A673 (cell line): ENCODE data around the gene SVIL.

Experiments
- CTCF ChIP-seq: fragments of 300-800, 200-600 bp; sonication (generic); conservative IDR thresholded peaks from 2 replicates; pipeline ENCODE4 v1.5.1; 2017; ENCODE audit warnings: low read depth, mild to moderate bottlenecking, antibody characterized with exemption, low read length, moderate library complexity, mixed read lengths
- EZH2 ChIP-seq: fragments of 200-600 bp; sonication (generic); IDR thresholded peaks from 2 replicates; pipeline ENCODE4 v1.6.1; 2017; ENCODE audit warnings: borderline replicate concordance, low read depth, mild to moderate bottlenecking, mixed read lengths, antibody characterized with exemption, low read length; ENCODE audit not compliant: poor library complexity, severe bottlenecking

DNA sequence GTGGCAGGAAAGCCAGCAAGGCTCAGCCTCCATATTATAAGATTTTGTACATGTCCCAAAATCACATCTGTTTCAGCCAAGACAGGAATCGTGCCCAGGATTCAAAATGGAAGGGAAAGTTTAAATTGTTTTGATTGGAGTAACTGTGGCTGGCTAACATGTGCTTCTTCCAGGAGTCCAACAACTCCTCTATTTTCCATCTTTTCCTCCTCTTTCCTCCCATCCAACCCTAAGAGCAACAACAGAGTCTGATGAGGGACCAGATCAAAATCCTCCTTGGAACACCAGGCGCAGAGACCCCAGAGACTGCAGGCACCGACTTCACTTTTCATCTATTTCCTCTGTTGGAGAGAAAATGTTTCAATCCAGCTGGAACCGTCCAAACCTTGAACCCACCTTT, 36.0 kb upstream of the SVIL start:
- no peak for TF ChIP-seq CTCF
- no peak for TF ChIP-seq EZH2
